Lower leg skin (tissue), 4 donors: ENCODE data around the gene RANBP3L. TPM values are rescaled to one million over a fixed set of nuclear protein-coding genes. Genes with fewer than 3 reads are reported as not detected.

Source experiments
- DNase-seq, 2 donors: peaks; one replicate each; pipeline ENCODE4 v3.0.0-alpha.2; 2019; ENCODE audit warnings: low spot score in 2 of 2
- H3K4me3 ChIP-seq: fragments of 200-600 bp; sonication (generic); 2 replicates; pipeline ENCODE4 v1.5.1; 2017; ENCODE audit warnings: mild to moderate bottlenecking, low read depth; ENCODE audit not compliant: poor library complexity, severe bottlenecking
- CTCF ChIP-seq, 3 donors: fragments of 450-650 bp; IDR thresholded peaks; one replicate each; pipeline ENCODE4 v1.5.1; 2016; ENCODE audit warnings: antibody characterized with exemption in 3 of 3, mild to moderate bottlenecking in 3 of 3, moderate library complexity in 2 of 3
- POLR2A ChIP-seq, 2 donors: fragments of 450-650 bp; IDR thresholded peaks; one replicate each; pipeline ENCODE4 v1.6.1; 2016 to 2017; ENCODE audit warnings: antibody characterized with exemption in 2 of 2, mild to moderate bottlenecking in 1 of 2, moderate library complexity in 1 of 2
- WGBS, 2 donors: methylation state at CpG; one replicate each; pipeline ENCODE4 v1.1.5; 2018; 5-methylcytosine and 5-hydroxymethylcytosine counted together
- intact Hi-C: fragments of 100-400 bp; cut with DNase I; formaldehyde crosslinking; loops from one replicate; pipeline ENCODE4 v1.15.0; 2023; ENCODE audit warnings: low total_unique reads
- total RNA-seq, 4 donors: library from RNA; depleted of rRNA; stranded (reverse); fragments of >200 nt; gene quantifications; one replicate each; pipeline ENCODE4 v1.1.0, GENCODE V29; 2016

The RANBP3L gene
- total RNA-seq, 4 donors from 2014 or later, result 0.25 to 2.0 (median 1.5) TPM

- WGBS, 2 donors, result 67 to 72% methylated on average over 5 of the region's 5 CpGs
- intact Hi-C loops, result loop anchor here (10.0 kb wide), 1 partner anchor 417 kb away; no protein-coding TSS in a partner anchor
These were observed 24.1 kb downstream of the RANBP3L start for GRCh38 chr5:36277521-36278176.

GRCh38 chr5:36276864-36277263 lies 24.8 kb downstream of the RANBP3L start:
- no peak for DNase-seq
- H3K4me3 ChIP-seq, result no peak overlapping the region
- TF ChIP-seq CTCF (IDR thresholded peaks at IDR 0.05) (no peak), POLR2A (IDR thresholded peaks at IDR 0.05) (no peak)
- intact Hi-C loops, result loop anchor here (10.0 kb wide), 1 partner anchor 418 kb away; no protein-coding TSS in a partner anchor

More at GRCh38 chr5:36277521-36278176, 24.1 kb downstream of the RANBP3L start:
- TF ChIP-seq CTCF (IDR thresholded peaks at IDR 0.05) (no peak), POLR2A (IDR thresholded peaks at IDR 0.05) (no peak)
- no peak for DNase-seq
- no peak overlapping the region for H3K4me3 ChIP-seq

GRCh38 chr5:36273809-36274526 lies 27.7 kb downstream of the RANBP3L start:
- 75 to 78% methylated on average over 6 of the region's 6 CpGs for WGBS, 2 donors
- no peak for DNase-seq
- H3K4me3 ChIP-seq, result no peak overlapping the region
- intact Hi-C loops, result loop anchor here (10.0 kb wide), 1 partner anchor 421 kb away; no protein-coding TSS in a partner anchor
- TF ChIP-seq POLR2A (IDR thresholded peaks at IDR 0.05) (no peak), CTCF (IDR thresholded peaks at IDR 0.05) (no peak)

GRCh38 chr5:36272136-36272690 lies 29.5 kb downstream of the RANBP3L start:
- DNase-seq, result no peak
- no peak for TF ChIP-seq CTCF (IDR thresholded peaks at IDR 0.05)
- TF ChIP-seq POLR2A (IDR thresholded peaks at IDR 0.05), result no peak
- 94 to 96% methylated on average over 2 of the region's 2 CpGs for WGBS, 2 donors
- H3K4me3 ChIP-seq, result no peak overlapping the region
- intact Hi-C loops, result loop anchor here (10.0 kb wide), 1 partner anchor 423 kb away; no protein-coding TSS in a partner anchor

GRCh38 chr5:36270876-36271575 lies 30.7 kb downstream of the RANBP3L start:
- TF ChIP-seq CTCF (IDR thresholded peaks at IDR 0.05) (no peak), POLR2A (IDR thresholded peaks at IDR 0.05) (no peak)
- no peak overlapping the region for H3K4me3 ChIP-seq
- no peak for DNase-seq
- WGBS, 2 donors, result 80 to 85% methylated on average over 3 of the region's 3 CpGs
- intact Hi-C loops, result loop anchor here (10.0 kb wide), 1 partner anchor 424 kb away; no protein-coding TSS in a partner anchor
